Measurements from ENCODE around the gene C5orf63. TPM values are rescaled to one million over a fixed set of nuclear protein-coding genes. Genes with fewer than 3 reads are reported as not detected.
"Not testable (repeated sequence)": the region's sequence is repeated elsewhere in the genome, so short reads cannot be mapped to it uniquely, and the experiment has no call there.

Gene C5orf63
- total and polyA plus RNA-seq, 2 experiments from 2014 or later: 6.8 to 10.5 TPM

- peaks cover 12% of the 10 kb centered on the region for H3K36me3 Mint-ChIP-seq (ENCODE audit: low read depth)
- not testable (repeated sequence) for H3K9me3 Mint-ChIP-seq; H4K20me1 ChIP-seq (replicated peaks; ENCODE audit: insufficient read depth); H3K4me1 Mint-ChIP-seq; H3F3A ChIP-seq (replicated peaks; ENCODE audit: low read depth); ATAC-seq; H3K27ac ChIP-seq (ENCODE audit: low read depth); H2AFZ ChIP-seq; H3K4me1 ChIP-seq (ENCODE audit: insufficient read depth); H3K4me2 ChIP-seq; H3K36me3 ChIP-seq (ENCODE audit: insufficient read depth); H3K27ac Mint-ChIP-seq; H3K79me2 ChIP-seq (replicated peaks; ENCODE audit: insufficient read depth); H3K9me2 ChIP-seq (ENCODE audit: insufficient read depth); H3K27me3 ChIP-seq (ENCODE audit: insufficient read depth); H3K4me3 ChIP-seq; H3K27me3 Mint-ChIP-seq (ENCODE audit: insufficient read depth, low read depth, poor library complexity); H3K4me3 Mint-ChIP-seq; DNase-seq (ENCODE audit: low spot score)
Measured at GRCh38 chr5:127053551-127053950, 19.8 kb downstream of the C5orf63 start.

- Histone ChIP-seq H3K4me2 (no peak overlapping the region), H3K27me3 (ENCODE audit: insufficient read depth) (no peaks in the 10 kb centered on the region), H4K20me1 (replicated peaks; ENCODE audit: insufficient read depth) (no peaks in the 10 kb centered on the region), H3K9me2 (ENCODE audit: insufficient read depth) (peaks cover 2% of the 10 kb centered on the region; the same call in 1 of the 2 replicates), H3K36me3 (ENCODE audit: insufficient read depth) (no peaks in the 10 kb centered on the region), H3K4me1 (ENCODE audit: insufficient read depth) (no peaks in the 10 kb centered on the region), H2AFZ (no peak overlapping the region), H3K27ac (ENCODE audit: low read depth) (no peak overlapping the region), H3K4me3 (no peak overlapping the region), H3F3A (replicated peaks; ENCODE audit: low read depth) (no peaks in the 10 kb centered on the region), H3K79me2 (replicated peaks; ENCODE audit: insufficient read depth) (no peaks in the 10 kb centered on the region)
- no peak overlapping the region for H3K27ac Mint-ChIP-seq
- no peak overlapping the region for H3K4me3 Mint-ChIP-seq
- TF ChIP-seq STAT1 (IDR thresholded peaks at IDR 0.05; ENCODE audit: unreplicated experiment): no peak
- TF ChIP-seq ZNF331 (CRISPR knock-in tag; IDR thresholded peaks at IDR 0.05; ENCODE audit: low read depth): no peak
- H3K27me3 Mint-ChIP-seq (ENCODE audit: insufficient read depth, low read depth, poor library complexity): peaks cover 3% of the 10 kb centered on the region
- DNase-seq (ENCODE audit: low spot score) (no peak), ATAC-seq (no peak)
- peaks cover 12% of the 10 kb centered on the region for H3K36me3 Mint-ChIP-seq (ENCODE audit: low read depth)
- no peaks in the 10 kb centered on the region for H3K4me1 Mint-ChIP-seq
- peaks cover 8% of the 10 kb centered on the region for H3K9me3 Mint-ChIP-seq
Measured at GRCh38 chr5:127053049-127053448, 20.3 kb downstream of the C5orf63 start.

DNA sequence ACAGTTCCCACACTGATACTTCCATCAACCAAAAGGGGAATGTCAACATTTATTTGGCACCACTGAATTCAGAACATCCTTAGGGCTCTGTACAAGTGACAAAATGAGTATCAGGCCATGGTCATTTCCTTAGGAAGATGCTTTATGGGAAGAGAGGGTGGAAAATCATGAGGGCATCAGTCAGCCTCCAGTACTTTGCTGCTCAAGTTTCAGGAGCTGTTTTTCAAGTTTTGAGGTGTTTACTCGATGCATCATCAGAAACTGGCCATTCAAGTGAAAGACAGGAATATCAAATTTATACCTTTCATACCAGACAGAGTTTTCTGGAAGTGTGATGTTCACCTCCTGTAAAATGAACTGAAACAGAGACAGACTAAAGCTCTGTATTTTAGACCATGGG lies 21.7 kb downstream of the C5orf63 start:
- H3K36me3 Mint-ChIP-seq (ENCODE audit: low read depth): peaks cover 12% of the 10 kb centered on the region
- no peak overlapping the region for H3K4me2 ChIP-seq
- no peak overlapping the region for H3K4me3 Mint-ChIP-seq
- H3K9me2 ChIP-seq (ENCODE audit: insufficient read depth): peaks cover 2% of the 10 kb centered on the region; the same call in 1 of the 2 replicates
- H3K36me3 ChIP-seq (ENCODE audit: insufficient read depth): no peaks in the 10 kb centered on the region
- H3K27me3 ChIP-seq (ENCODE audit: insufficient read depth): no peaks in the 10 kb centered on the region
- H3K27me3 Mint-ChIP-seq (ENCODE audit: insufficient read depth, low read depth, poor library complexity): peaks cover 3% of the 10 kb centered on the region
- peaks cover 8% of the 10 kb centered on the region for H3K9me3 Mint-ChIP-seq
- ATAC-seq (no peak), DNase-seq (ENCODE audit: low spot score) (no peak)
- no peak overlapping the region for H3K4me3 ChIP-seq
- H3K4me1 Mint-ChIP-seq: no peaks in the 10 kb centered on the region
- H3K27ac ChIP-seq (ENCODE audit: low read depth): no peak overlapping the region
- H4K20me1 ChIP-seq (replicated peaks; ENCODE audit: insufficient read depth): no peaks in the 10 kb centered on the region
- H2AFZ ChIP-seq: no peak overlapping the region
- H3K79me2 ChIP-seq (replicated peaks; ENCODE audit: insufficient read depth): no peaks in the 10 kb centered on the region
- H3K4me1 ChIP-seq (ENCODE audit: insufficient read depth): no peaks in the 10 kb centered on the region
- H3K27ac Mint-ChIP-seq: no peak overlapping the region
- H3F3A ChIP-seq (replicated peaks; ENCODE audit: low read depth): no peaks in the 10 kb centered on the region
- TF ChIP-seq EZH2 (IDR thresholded peaks at IDR 0.05; ENCODE audit: low read depth, unreplicated experiment) (no peak), ZNF331 (CRISPR knock-in tag; IDR thresholded peaks at IDR 0.05; ENCODE audit: low read depth) (no peak), CREB1 (CRISPR knock-in tag; IDR thresholded peaks at IDR 0.05; ENCODE audit: low read depth) (no peak), EZH2phosphoT487 (IDR thresholded peaks at IDR 0.05; ENCODE audit: unreplicated experiment) (no peak), CTCF (conservative IDR thresholded peaks at IDR 0.05; ENCODE audit: low read depth in 2 of 2) (no peak), ZNF462 (CRISPR knock-in tag; IDR thresholded peaks at IDR 0.05) (no peak), ETS1 (IDR thresholded peaks at IDR 0.05) (no peak)
